DLD1 (cell line): ENCODE measurements around the gene RARB.

Experiments used
- in situ Hi-C: cut with HindIII; loops from 2 replicates; pipeline ENCODE4 v1.10.0; 2017; ENCODE audit warnings: low sequenced_read_pairs

RARB gene

GRCh38 chr3:25421747-25422146 is 6.3 kb upstream of the RARB start:
- in situ Hi-C loops = no loop called here

GRCh38 chr3:25423780-25424588 is 4.1 kb upstream of the RARB start:
- in situ Hi-C loops = no loop called here

DNA sequence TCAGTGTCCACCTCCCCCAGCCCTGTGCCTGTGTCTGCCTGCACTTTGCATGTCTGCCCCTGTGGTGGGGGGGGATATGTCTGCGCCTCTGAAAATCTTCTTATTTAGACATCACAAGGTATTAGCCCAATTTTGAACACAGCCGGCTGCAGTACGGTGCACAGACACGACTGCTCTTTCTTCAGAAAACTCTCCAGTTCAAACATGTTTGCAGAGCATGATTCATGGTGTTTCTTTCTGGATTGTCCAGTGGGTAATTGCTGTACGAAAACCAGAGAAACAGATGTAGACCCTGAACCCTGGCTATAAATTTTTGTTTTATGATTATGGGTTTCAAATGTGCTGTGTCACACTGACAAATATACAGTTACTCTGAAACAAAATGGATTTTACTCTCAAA is 3.4 kb upstream of the RARB start:
- in situ Hi-C loops = no loop called here

GRCh38 chr3:25426408-25426807 is 1.7 kb upstream of the RARB start:
- in situ Hi-C loops = no loop called here

DNA sequence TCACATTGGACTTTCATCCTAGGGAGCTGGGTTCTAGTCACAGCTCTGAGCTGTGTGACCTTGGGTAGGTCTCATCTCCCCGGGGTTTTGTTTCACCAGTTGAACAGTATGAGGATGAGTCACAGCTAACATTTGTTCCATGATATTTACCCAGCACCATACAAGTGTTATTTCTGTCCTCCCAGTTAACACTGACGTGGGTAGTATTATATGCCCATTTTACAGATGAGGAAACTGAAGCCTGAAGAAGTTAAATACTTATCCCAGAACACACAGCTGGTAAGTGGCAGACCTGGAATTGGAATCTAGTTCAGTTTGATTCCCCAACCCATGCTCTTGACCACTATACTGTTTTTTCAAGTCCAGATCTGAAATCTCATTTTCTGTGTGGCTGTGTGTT is 908 bp upstream of the RARB start:
- in situ Hi-C loops = no loop called here

- in situ Hi-C loops = no loop called here
Measured at GRCh38 chr3:25427563-25427941, 511 bp upstream of the RARB start.

DNA sequence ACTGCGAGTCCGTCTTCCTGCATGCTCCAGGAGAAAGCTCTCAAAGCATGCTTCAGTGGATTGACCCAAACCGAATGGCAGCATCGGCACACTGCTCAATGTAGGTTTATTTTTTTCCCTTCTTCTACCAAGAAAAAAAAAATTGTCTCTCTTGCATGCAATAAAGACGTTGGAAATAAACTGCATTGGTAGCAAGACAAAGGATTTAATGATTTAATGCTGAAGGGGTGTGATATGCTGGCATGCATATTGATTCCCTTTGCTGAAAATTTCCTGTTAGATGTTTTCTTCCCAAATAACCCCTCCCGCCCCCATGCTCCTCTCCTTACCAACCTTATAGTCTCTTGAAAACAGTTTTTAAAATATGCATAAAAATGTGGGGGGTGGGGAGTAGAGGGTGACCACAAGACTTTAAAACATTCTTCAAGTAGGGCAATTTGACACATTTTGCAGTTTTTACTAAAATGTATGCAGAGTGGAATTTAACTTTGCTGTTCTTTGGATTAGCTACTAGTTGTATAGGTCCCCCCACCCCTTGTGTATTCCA is 799 bp downstream of the RARB start:
- in situ Hi-C loops = no loop called here

DNA sequence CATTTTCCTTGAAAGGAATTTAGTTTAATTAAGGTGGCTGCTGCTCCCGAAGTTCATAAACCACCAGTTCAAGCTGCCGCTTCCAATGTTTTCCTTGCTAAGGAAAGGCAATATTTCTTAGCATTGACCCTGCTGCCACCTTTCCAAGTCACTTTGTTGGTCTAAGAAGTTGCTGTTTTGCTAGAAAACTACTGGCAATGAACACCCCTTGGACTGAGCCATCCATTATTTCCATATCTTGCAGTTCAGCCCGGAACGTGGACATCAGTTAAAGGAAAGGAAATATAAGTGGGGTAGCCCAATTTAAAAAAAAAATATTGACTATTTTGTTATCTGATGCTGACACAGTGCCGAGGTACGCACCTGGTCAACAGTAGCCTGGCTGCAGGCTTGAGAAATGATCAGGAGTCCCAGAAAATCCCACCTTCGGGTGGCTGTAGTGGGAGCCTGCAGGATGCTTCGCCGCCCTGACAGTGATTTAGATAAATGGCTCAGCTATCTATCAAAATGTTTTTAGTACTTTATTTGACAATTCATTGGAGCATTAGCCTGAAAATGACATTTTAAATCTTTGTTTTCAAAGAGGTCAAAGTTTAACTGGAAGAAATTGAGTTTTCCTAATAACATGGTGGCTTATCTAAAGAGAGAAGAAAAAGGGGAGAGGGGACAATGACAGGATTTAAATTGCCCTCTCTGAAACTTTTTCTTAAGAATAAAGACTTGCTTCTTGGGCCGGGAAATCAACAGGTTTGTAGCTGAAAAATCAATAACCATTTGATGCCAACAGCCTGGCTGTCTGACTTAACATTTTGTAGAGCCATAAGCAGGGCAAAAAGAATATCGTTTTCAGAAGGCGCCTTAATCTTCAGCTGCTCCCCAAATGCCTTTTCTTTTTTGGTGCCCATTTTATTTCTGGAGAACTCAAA is 1.6 kb downstream of the RARB start:
- in situ Hi-C loops = no loop called here

DNA sequence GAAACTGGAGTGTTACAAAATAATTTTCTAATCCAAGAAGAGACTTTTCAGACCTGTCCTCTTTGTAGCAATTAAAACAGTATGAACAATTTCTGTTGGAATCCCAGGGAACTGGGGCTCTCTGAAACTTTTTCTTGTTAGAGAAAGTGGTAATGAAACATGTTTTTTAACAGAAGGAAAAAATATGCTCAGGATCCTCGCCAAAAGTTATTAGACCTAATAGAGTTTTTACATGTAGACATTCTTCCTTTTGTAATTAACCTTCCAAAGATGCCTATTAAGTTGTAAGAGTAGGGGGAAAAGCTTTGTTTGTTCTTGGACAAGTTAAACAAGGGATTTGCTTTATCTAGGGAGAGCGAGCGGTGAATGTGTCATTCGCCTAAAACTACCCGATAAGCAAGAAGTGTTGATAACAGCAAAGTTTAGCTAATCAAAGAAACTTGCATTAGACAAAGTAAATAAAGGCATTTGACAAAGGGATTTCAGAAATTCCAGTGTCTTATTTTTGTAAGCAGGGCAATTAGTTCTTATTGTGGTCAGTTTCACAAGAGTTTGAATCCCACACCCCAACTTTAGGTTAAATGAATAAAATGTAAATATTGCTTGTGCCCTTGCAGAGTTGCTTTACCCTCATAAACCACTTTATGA is 2.3 kb downstream of the RARB start:
- in situ Hi-C loops = no loop called here

DNA sequence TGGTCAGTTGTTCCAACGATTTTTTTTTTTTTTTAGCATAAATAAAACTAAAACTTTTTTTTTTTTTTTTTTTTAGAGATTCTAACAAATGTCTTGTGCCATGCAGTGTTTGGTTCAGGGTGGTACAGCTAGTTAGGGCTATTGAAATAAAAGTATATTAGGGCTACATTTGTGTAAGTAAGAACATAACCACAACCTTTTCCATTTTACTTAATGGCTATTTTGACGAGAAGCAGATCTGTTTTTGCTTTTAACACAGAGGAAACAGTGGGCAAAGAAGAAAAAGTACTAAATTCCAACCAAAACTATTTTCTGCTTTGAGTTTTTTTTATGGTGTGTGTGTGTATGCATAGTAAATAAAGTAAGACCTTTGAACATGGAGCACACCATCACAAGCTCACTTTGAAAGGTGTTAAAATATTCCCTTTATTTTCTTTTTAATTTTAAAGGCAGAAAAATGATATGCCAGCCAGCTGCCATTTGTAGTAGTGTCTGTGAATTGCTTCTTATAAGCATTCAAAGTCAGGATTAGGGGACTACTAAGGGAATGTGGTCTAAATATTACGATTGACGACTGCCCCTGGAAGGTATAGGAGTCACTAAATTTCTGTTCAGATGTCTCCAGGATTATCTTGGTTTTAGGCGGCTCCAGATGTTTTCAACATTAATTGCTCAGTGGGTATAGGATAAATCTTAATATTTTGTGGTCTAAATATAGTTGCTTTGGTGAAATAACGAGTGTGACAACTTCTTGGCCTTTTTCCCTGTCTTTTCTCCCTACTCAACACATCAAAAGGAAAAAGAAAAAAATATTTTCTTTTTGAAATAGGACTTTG is 3.1 kb downstream of the RARB start:
- in situ Hi-C loops = no loop called here

DNA sequence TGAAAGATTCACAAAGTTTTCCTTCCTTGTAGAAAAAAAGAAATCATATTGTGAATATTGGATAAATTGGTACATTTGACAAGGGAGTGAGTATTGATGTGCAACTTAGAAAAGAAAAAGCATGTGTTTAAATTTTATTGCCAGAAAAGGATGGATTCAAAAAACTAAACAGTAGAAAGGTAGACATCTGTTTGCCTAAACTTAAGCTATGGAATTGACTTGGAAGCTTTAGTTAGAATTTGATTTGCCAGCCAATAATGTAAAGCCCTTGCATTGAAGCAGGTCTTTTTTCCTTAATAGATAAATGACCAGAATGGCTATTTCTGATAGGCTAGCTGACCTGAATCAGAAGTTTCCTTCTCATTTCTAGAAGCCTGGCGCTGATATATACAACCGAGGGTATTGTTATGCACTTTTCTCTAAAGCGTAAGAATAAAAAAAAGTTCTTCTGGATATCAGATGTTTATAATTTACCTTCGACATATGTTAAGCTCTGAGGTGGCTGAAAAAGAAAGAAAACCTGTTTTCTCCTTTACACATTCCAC is 4.2 kb downstream of the RARB start:
- in situ Hi-C loops = no loop called here

GRCh38 chr3:25433106-25433505 is 5.0 kb downstream of the RARB start:
- in situ Hi-C loops = no loop called here

DNA sequence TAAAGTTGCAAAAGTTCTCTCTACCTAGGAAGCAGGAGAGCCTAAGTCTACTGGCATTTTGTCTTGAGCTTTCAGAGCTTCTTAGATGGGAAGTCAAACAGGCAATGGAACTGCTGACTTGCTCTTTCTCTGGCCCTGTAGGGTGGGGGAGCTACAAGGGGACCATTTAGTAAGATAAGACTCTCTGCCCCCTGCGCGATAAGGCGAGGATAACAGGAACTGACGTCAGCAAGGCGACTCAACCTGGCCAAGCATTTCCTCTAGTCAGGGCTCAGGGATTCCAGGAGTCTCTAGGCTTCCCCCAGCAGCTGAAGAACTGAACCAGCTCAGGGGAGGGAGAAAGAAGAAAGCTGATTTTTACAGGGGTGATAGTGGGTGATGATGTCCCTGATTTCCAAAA is 5.8 kb downstream of the RARB start:
- in situ Hi-C loops = no loop called here

- in situ Hi-C loops = no loop called here
Measured at GRCh38 chr3:25437953-25438352, 9.9 kb downstream of the RARB start.

- in situ Hi-C loops = no loop called here
Measured at GRCh38 chr3:25438791-25439555, 10.9 kb downstream of the RARB start.

GRCh38 chr3:25441234-25441856 is 13.3 kb downstream of the RARB start:
- in situ Hi-C loops = no loop called here

GRCh38 chr3:25442486-25442885 is 14.4 kb downstream of the RARB start:
- in situ Hi-C loops = no loop called here

GRCh38 chr3:25444273-25444672 is 16.2 kb downstream of the RARB start:
- in situ Hi-C loops = no loop called here

- in situ Hi-C loops = no loop called here
Measured at GRCh38 chr3:25445731-25446130, 17.7 kb downstream of the RARB start.
